ENCODE measurements around the gene STX11.
A peak's percentile ranks its signal among the peaks of the same experiment; 100 is the strongest.

STX11 gene

DNA sequence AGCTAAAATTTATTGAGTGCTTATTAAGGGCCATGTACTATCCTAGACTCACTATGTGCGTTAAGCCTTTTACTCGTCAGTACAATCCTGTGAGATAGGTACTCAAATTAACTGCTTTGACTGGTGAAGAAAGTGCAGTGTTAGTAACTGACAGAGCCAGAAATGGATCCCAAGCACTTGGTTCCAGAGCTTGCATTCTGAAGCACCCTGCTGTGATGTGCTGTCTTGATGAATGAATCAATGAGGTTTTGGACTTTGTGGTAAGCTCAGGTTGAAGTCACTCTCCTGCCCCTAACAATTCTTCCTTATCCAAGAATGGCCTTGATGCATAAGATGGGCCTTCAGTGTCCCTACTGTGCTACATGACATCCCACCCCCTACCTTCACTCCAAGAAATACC lies 3.7 kb downstream of the STX11 start:
- Histone ChIP-seq H3K14ac (ENCODE audit: low read length in 2 of 2) (no peak overlapping the region), H3K27me3 (ENCODE audit: control insufficient read depth in 1 of 2, insufficient read depth in 1 of 2, low read length in 2 of 2) (peaks cover 0 to 15% of the 10 kb centered on the region in 2 experiments), H3K4me2 (ENCODE audit: low read length, poor library complexity, severe bottlenecking) (no peak overlapping the region), H3K79me1 (replicated peaks; ENCODE audit: low read length, poor library complexity, severe bottlenecking) (peaks cover 7% of the 10 kb centered on the region), H3K4me3 (ENCODE audit: insufficient read depth in 1 of 2, low read depth in 1 of 2, low read length in 2 of 2) (no peak overlapping the region), H3K18ac (ENCODE audit: low read depth in 1 of 2, low read length in 2 of 2) (no peak overlapping the region), H3K23ac (ENCODE audit: low read length in 2 of 2) (no peak overlapping the region), H2AK5ac (ENCODE audit: low read length, severe bottlenecking) (no peak overlapping the region), H3K9ac (ENCODE audit: low read length) (no peak overlapping the region), H2BK12ac (ENCODE audit: low read length in 2 of 2) (no peak overlapping the region), H2BK15ac (ENCODE audit: low read depth, poor library complexity, severe bottlenecking) (no peak overlapping the region), H3K4ac (ENCODE audit: low read depth in 1 of 2, low read length in 2 of 2) (no peak overlapping the region), H4K8ac (ENCODE audit: low read length) (no peak overlapping the region), H3K4me1 (ENCODE audit: control insufficient read depth, insufficient read depth, low read depth, low read length) (peaks cover 13% of the 10 kb centered on the region), H3K27ac (ENCODE audit: low read length, poor library complexity, severe bottlenecking) (no peak overlapping the region), H3K9me3 (ENCODE audit: control insufficient read depth, low read length) (no peaks in the 10 kb centered on the region), H3K36me3 (ENCODE audit: control insufficient read depth in 1 of 2, insufficient read depth in 2 of 2, low read depth in 1 of 2, low read length in 2 of 2) (no peaks in the 10 kb centered on the region), H2BK5ac (ENCODE audit: low read depth, low read length, poor library complexity, severe bottlenecking) (no peak overlapping the region), H4K91ac (ENCODE audit: low read length) (no peak overlapping the region), H2BK120ac (ENCODE audit: low read depth, low read length) (no peak overlapping the region), H2AFZ (ENCODE audit: low read depth, low read length) (no peak overlapping the region)
- no peak for DNase-seq
- WGBS, result 97% methylated on average over 2 of the region's 2 CpGs

DNA sequence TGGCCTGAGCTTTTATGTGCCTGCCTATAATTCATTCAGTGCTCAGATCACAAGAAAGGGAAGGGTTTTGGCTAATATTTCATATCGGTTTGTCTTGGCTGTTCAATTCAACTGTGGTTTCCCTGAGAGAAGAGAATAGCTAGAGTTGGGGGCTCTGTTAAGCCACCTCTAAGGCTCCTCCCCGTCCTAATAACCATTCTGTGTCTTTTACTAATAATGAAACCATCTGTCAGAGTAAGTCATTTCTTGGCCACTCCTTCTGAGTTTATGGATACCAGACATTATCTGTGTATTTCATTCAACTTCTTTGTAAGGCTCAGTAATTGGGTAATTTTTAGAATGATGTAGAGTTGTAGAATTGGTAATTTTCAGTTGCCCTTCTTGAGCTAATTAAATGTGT lies 5.2 kb downstream of the STX11 start:
- no peak overlapping the region for H2BK5ac ChIP-seq (ENCODE audit: low read depth, low read length, poor library complexity, severe bottlenecking)
- H3K27ac ChIP-seq (ENCODE audit: low read length, poor library complexity, severe bottlenecking), result no peak overlapping the region
- H3K23ac ChIP-seq (ENCODE audit: low read length in 2 of 2), result no peak overlapping the region
- H3K4me2 ChIP-seq (ENCODE audit: low read length, poor library complexity, severe bottlenecking), result no peak overlapping the region
- H3K4me1 ChIP-seq (ENCODE audit: control insufficient read depth, insufficient read depth, low read depth, low read length), result peaks cover 6% of the 10 kb centered on the region
- no peaks in the 10 kb centered on the region for H3K36me3 ChIP-seq (ENCODE audit: control insufficient read depth in 1 of 2, insufficient read depth in 2 of 2, low read depth in 1 of 2, low read length in 2 of 2)
- no peak overlapping the region for H3K4me3 ChIP-seq (ENCODE audit: insufficient read depth in 1 of 2, low read depth in 1 of 2, low read length in 2 of 2)
- no peak overlapping the region for H2BK120ac ChIP-seq (ENCODE audit: low read depth, low read length)
- H3K9me3 ChIP-seq (ENCODE audit: control insufficient read depth, low read length), result no peaks in the 10 kb centered on the region
- H2AFZ ChIP-seq (ENCODE audit: low read depth, low read length), result no peak overlapping the region
- no peak overlapping the region for H4K8ac ChIP-seq (ENCODE audit: low read length)
- H2BK12ac ChIP-seq (ENCODE audit: low read length in 2 of 2), result no peak overlapping the region
- DNase-seq, result no peak
- peaks cover 0 to 15% of the 10 kb centered on the region in 2 experiments for H3K27me3 ChIP-seq (ENCODE audit: control insufficient read depth in 1 of 2, insufficient read depth in 1 of 2, low read length in 2 of 2)
- no peak overlapping the region for H4K91ac ChIP-seq (ENCODE audit: low read length)
- no peak overlapping the region for H3K9ac ChIP-seq (ENCODE audit: low read length)
- H2AK5ac ChIP-seq (ENCODE audit: low read length, severe bottlenecking), result no peak overlapping the region
- H3K79me1 ChIP-seq (replicated peaks; ENCODE audit: low read length, poor library complexity, severe bottlenecking), result peaks cover 7% of the 10 kb centered on the region
- H3K4ac ChIP-seq (ENCODE audit: low read depth in 1 of 2, low read length in 2 of 2), result no peak overlapping the region
- no peak overlapping the region for H3K14ac ChIP-seq (ENCODE audit: low read length in 2 of 2)
- no peak overlapping the region for H2BK15ac ChIP-seq (ENCODE audit: low read depth, poor library complexity, severe bottlenecking)
- WGBS, result 100% methylated on average over 1 of the region's 2 CpGs
- no peak overlapping the region for H3K18ac ChIP-seq (ENCODE audit: low read depth in 1 of 2, low read length in 2 of 2)

DNA sequence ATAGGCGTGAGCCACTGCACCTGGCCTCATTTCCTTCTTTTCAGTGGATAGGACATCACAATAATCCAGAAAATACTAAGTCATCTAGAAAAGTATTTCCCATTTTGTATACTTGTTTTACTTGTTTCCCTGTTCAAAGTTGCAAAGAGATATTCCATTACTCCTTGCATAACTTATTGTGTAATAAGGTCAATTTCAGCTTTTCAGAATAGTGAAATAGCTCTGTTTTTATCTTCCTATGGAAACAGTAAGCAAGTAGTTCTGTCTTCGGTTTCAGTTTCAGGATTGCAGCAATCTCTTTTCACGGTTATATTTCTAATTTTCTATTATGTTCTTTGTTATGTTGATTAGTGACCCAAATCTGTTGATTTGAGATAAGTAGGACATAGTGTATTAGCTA lies 6.0 kb downstream of the STX11 start:
- Histone ChIP-seq H3K9me3 (ENCODE audit: control insufficient read depth, low read length) (no peaks in the 10 kb centered on the region), H3K4me2 (ENCODE audit: low read length, poor library complexity, severe bottlenecking) (no peak overlapping the region), H2BK15ac (ENCODE audit: low read depth, poor library complexity, severe bottlenecking) (no peak overlapping the region), H2BK5ac (ENCODE audit: low read depth, low read length, poor library complexity, severe bottlenecking) (no peak overlapping the region), H3K4me3 (ENCODE audit: insufficient read depth in 1 of 2, low read depth in 1 of 2, low read length in 2 of 2) (no peak overlapping the region), H2AK5ac (ENCODE audit: low read length, severe bottlenecking) (no peak overlapping the region), H4K8ac (ENCODE audit: low read length) (no peak overlapping the region), H3K23ac (ENCODE audit: low read length in 2 of 2) (no peak overlapping the region), H2AFZ (ENCODE audit: low read depth, low read length) (no peak overlapping the region), H2BK120ac (ENCODE audit: low read depth, low read length) (no peak overlapping the region), H3K4me1 (ENCODE audit: control insufficient read depth, insufficient read depth, low read depth, low read length) (peaks cover 6% of the 10 kb centered on the region), H3K79me1 (replicated peaks; ENCODE audit: low read length, poor library complexity, severe bottlenecking) (peaks cover 7% of the 10 kb centered on the region), H3K27me3 (ENCODE audit: control insufficient read depth in 1 of 2, insufficient read depth in 1 of 2, low read length in 2 of 2) (peaks cover 0 to 8% of the 10 kb centered on the region in 2 experiments), H4K91ac (ENCODE audit: low read length) (no peak overlapping the region), H3K27ac (ENCODE audit: low read length, poor library complexity, severe bottlenecking) (no peak overlapping the region), H3K4ac (ENCODE audit: low read depth in 1 of 2, low read length in 2 of 2) (no peak overlapping the region), H3K9ac (ENCODE audit: low read length) (no peak overlapping the region), H2BK12ac (ENCODE audit: low read length in 2 of 2) (no peak overlapping the region), H3K36me3 (ENCODE audit: control insufficient read depth in 1 of 2, insufficient read depth in 2 of 2, low read depth in 1 of 2, low read length in 2 of 2) (no peaks in the 10 kb centered on the region), H3K18ac (ENCODE audit: low read depth in 1 of 2, low read length in 2 of 2) (no peak overlapping the region), H3K14ac (ENCODE audit: low read length in 2 of 2) (no peak overlapping the region)
- WGBS, result 91% methylated on average over 2 of the region's 3 CpGs
- peak; percentile 28 for DNase-seq

DNA sequence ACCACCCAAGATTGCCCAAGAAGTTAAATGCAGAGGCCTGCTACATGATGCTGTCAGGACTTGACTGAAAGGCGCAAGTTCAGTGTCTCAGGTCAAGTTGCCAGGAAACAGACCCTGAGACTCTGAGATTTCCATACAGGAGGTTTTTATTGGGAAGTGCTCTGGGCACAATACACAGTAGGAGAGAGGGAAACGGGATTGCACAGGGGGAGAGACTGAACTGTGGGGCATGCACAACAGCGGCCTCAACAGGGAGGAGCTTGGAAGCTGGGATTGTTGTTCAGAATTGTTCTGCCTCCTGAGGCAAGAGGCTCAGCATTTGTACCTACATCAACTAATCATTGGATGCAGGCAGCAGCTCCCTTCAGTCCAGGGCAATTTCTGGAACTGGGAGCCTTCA lies 6.7 kb downstream of the STX11 start:
- H4K91ac ChIP-seq (ENCODE audit: low read length), result peak overlapping the region; percentile 47
- no peak overlapping the region for H3K9ac ChIP-seq (ENCODE audit: low read length)
- H3K27me3 ChIP-seq (ENCODE audit: control insufficient read depth in 1 of 2, insufficient read depth in 1 of 2, low read length in 2 of 2), result peaks cover 0 to 2% of the 10 kb centered on the region in 2 experiments
- no peaks in the 10 kb centered on the region for H3K36me3 ChIP-seq (ENCODE audit: control insufficient read depth in 1 of 2, insufficient read depth in 2 of 2, low read depth in 1 of 2, low read length in 2 of 2)
- no peak overlapping the region for H2AFZ ChIP-seq (ENCODE audit: low read depth, low read length)
- no peak overlapping the region for H2BK15ac ChIP-seq (ENCODE audit: low read depth, poor library complexity, severe bottlenecking)
- H3K14ac ChIP-seq (ENCODE audit: low read length in 2 of 2), result no peak overlapping the region
- H3K4me2 ChIP-seq (ENCODE audit: low read length, poor library complexity, severe bottlenecking), result no peak overlapping the region
- WGBS, result 81% methylated on average over 3 of the region's 3 CpGs
- H2AK5ac ChIP-seq (ENCODE audit: low read length, severe bottlenecking), result peak overlapping the region; percentile 94
- peaks cover 6% of the 10 kb centered on the region for H3K4me1 ChIP-seq (ENCODE audit: control insufficient read depth, insufficient read depth, low read depth, low read length)
- peak overlapping the region in 1 of 2 experiments; percentile 72 for H2BK12ac ChIP-seq (ENCODE audit: low read length in 2 of 2)
- H3K27ac ChIP-seq (ENCODE audit: low read length, poor library complexity, severe bottlenecking), result no peak overlapping the region
- H3K23ac ChIP-seq (ENCODE audit: low read length in 2 of 2), result no peak overlapping the region
- H2BK5ac ChIP-seq (ENCODE audit: low read depth, low read length, poor library complexity, severe bottlenecking), result no peak overlapping the region
- H3K18ac ChIP-seq (ENCODE audit: low read depth in 1 of 2, low read length in 2 of 2), result no peak overlapping the region
- H2BK120ac ChIP-seq (ENCODE audit: low read depth, low read length), result no peak overlapping the region
- no peak overlapping the region for H3K4me3 ChIP-seq (ENCODE audit: insufficient read depth in 1 of 2, low read depth in 1 of 2, low read length in 2 of 2)
- H4K8ac ChIP-seq (ENCODE audit: low read length), result peak overlapping the region; percentile 23
- H3K4ac ChIP-seq (ENCODE audit: low read depth in 1 of 2, low read length in 2 of 2), result no peak overlapping the region
- no peak for DNase-seq
- peaks cover 7% of the 10 kb centered on the region for H3K79me1 ChIP-seq (replicated peaks; ENCODE audit: low read length, poor library complexity, severe bottlenecking)
- H3K9me3 ChIP-seq (ENCODE audit: control insufficient read depth, low read length), result no peaks in the 10 kb centered on the region

All from mesenchymal stem cell (in vitro differentiated cells and primary cell).